CMK (cell line): ENCODE data around the gene PRDM4.
"Not testable (repeated sequence)": the region's sequence is repeated elsewhere in the genome, so short reads cannot be mapped to it uniquely, and the experiment has no call there.

Source experiments
- DNase-seq: peaks from one replicate; pipeline ENCODE4 v3.0.0-alpha.2; 2010; ENCODE audit warnings: low read depth

PRDM4 gene

GRCh38 chr12:107695772-107696171 lies 65.2 kb downstream of the PRDM4 start:
- DNase-seq: not testable (repeated sequence)

DNA sequence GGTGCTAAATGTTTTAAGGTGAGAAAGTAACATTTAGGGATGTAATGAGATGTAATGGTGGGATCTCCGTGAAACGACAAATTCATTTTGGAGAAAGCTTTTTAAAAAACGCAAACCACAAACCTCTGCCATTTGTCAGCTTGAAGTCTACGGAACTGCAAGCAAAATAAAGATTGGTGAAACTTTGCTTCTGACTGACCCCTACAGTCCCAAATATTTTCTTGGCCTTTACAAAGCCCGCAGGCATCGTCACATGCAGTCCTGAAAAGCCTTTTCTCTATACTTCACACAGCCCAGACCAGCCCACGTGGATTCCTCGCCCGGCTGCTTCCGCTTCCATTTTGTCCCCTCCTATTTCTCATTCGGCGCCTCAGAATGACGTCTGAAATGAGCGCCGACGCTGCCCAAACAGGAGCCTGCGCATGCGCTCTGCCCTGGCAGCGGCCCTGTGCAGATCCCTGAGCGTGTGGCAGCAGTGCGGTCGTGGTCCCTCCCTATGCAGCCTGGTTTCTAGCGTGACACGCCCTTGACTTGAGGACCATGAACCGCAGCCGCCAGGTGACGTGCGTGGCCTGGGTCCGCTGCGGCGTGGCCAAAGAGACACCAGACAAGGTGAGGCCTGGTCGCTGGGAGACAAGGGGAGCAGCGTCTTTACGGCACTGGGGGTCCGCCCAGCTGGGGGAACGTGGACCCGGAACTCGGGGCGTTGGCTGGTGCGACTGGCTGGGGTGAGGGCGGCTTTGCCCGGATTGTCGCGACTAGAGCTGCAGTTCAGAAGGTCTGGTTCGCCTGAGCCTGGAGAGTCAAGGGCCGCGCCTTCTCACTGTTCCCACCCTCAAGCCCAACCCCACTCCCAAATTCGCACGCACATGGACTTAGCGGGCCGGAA lies 75.3 kb downstream of the PRDM4 start, which contains the start of gene PWP1:
TSS of gene PWP1 (plus strand) at position 440 of the 889 bp plus-strand sequence. CDS start at position 541, 101 bp downstream.
- peak; percentile 90 for DNase-seq

GRCh38 chr12:107684990-107685359 lies 76.0 kb downstream of the PRDM4 start:
- DNase-seq: no peak

DNA sequence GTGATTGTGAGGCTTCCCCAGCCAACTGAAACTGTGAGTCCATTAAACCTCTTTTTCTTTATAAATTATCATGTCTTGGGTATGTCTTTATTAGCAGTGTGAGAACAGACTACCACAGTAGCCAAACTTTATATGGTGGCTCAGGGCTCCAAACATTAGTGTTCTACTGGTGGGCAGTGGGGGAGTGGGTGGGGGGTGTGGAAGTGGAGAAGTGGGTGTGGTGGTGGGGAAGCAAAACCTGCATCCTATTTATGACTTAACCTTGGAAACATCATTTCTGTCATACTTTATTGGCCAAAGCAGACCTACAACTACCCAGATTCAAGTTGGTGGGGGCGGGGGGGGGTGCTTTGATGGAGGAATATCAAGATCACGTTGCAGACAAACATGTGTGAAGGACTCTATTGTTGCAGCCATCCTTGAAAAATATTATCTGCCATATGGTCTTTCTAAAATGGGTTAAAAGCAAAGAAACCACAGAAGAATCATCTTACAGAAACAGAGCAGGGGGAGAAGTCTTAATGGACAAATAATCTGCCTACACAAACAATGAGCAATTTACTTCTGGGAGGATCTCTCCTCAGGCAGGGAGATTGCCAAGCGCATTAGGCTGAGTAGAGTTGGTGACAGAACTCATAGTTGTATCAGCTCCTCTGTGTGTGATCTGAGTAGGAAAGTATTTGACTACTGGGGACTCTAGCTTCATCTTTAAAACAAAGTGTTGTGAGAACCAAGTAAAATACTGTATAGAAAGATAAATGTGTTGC lies 76.7 kb downstream of the PRDM4 start:
- DNase-seq: no peak
